ENCODE measurements around the gene CCDC158. TPM values are rescaled to one million over a fixed set of nuclear protein-coding genes. Genes with fewer than 3 reads are reported as not detected.

The CCDC158 gene
- total RNA-seq, 4 donors from 2014 or later = 1.2 to 2.6 (median 1.5) TPM

GRCh38 chr4:76383001-76383400 is 37.9 kb downstream of the CCDC158 start:
- no peak for ATAC-seq
- no peaks in the 10 kb centered on the region for H3K36me3 ChIP-seq
- no peaks in the 10 kb centered on the region for H3K9me3 ChIP-seq
- H3K4me3 ChIP-seq = no peak overlapping the region
- WGBS, 2 donors (ENCODE audit: low coverage in 1 of 2) = 93 to 94% methylated on average over 2 of the region's 2 CpGs
- TF ChIP-seq POLR2AphosphoS5 (IDR thresholded peaks at IDR 0.05) (no peak), CTCF (IDR thresholded peaks at IDR 0.05) (no peak), EP300 (IDR thresholded peaks at IDR 0.05) (no peak), POLR2A (IDR thresholded peaks at IDR 0.05) (no peak)
- H3K27ac ChIP-seq = no peak overlapping the region
- no peaks in the 10 kb centered on the region for H3K4me1 ChIP-seq
- no peaks in the 10 kb centered on the region for H3K27me3 ChIP-seq

GRCh38 chr4:76381986-76382385 is 39.0 kb downstream of the CCDC158 start:
- Histone ChIP-seq H3K4me3 (no peak overlapping the region), H3K4me1 (peaks cover 0 to 4% (median 0%) of the 10 kb centered on the region in 3 donors), H3K27ac (no peak overlapping the region), H3K9me3 (no peaks in the 10 kb centered on the region), H3K36me3 (no peaks in the 10 kb centered on the region), H3K27me3 (no peaks in the 10 kb centered on the region)
- WGBS, 2 donors (ENCODE audit: low coverage in 1 of 2) = 76 to 94% methylated on average over 3 of the region's 3 CpGs
- no peak for ATAC-seq
- no peak for TF ChIP-seq POLR2AphosphoS5 (IDR thresholded peaks at IDR 0.05)
- no peak for TF ChIP-seq CTCF (IDR thresholded peaks at IDR 0.05)
- no peak for TF ChIP-seq POLR2A (IDR thresholded peaks at IDR 0.05)
- no peak for TF ChIP-seq EP300 (IDR thresholded peaks at IDR 0.05)

GRCh38 chr4:76380561-76380960 is 40.4 kb downstream of the CCDC158 start:
- no peak for ATAC-seq
- TF ChIP-seq POLR2A (IDR thresholded peaks at IDR 0.05) (no peak), POLR2AphosphoS5 (IDR thresholded peaks at IDR 0.05) (no peak), CTCF (IDR thresholded peaks at IDR 0.05) (no peak), EP300 (IDR thresholded peaks at IDR 0.05) (no peak)

GRCh38 chr4:76377911-76378310 is 43.0 kb downstream of the CCDC158 start:
- peaks cover 0 to 4% (median 0%) of the 10 kb centered on the region in 3 donors for H3K4me1 ChIP-seq
- no peaks in the 10 kb centered on the region for H3K27me3 ChIP-seq
- no peak overlapping the region for H3K27ac ChIP-seq
- 25 to 35% methylated on average over 5 of the region's 5 CpGs for WGBS, 2 donors (ENCODE audit: low coverage in 1 of 2)
- H3K4me3 ChIP-seq = no peak overlapping the region
- TF ChIP-seq POLR2AphosphoS5 (IDR thresholded peaks at IDR 0.05) (no peak), CTCF (IDR thresholded peaks at IDR 0.05) (peak in 2 of 4 experiments; percentile 13 to 53)
- H3K9me3 ChIP-seq = no peaks in the 10 kb centered on the region
- no peaks in the 10 kb centered on the region for H3K36me3 ChIP-seq
- ATAC-seq = no peak

More at GRCh38 chr4:76380561-76380960, 40.4 kb downstream of the CCDC158 start:
- no peak overlapping the region for H3K27ac ChIP-seq
- 79 to 88% methylated on average over 2 of the region's 6 CpGs for WGBS, 2 donors (ENCODE audit: low coverage in 1 of 2)
- H3K4me1 ChIP-seq = peaks cover 0 to 4% (median 0%) of the 10 kb centered on the region in 3 donors
- no peaks in the 10 kb centered on the region for H3K9me3 ChIP-seq
- no peaks in the 10 kb centered on the region for H3K36me3 ChIP-seq
- no peaks in the 10 kb centered on the region for H3K27me3 ChIP-seq
- no peak overlapping the region for H3K4me3 ChIP-seq

GRCh38 chr4:76377481-76377901 is 43.5 kb downstream of the CCDC158 start:
- 56 to 61% methylated on average over 3 to 4 of the region's 4 CpGs for WGBS, 2 donors (ENCODE audit: low coverage in 1 of 2)
- Histone ChIP-seq H3K36me3 (no peaks in the 10 kb centered on the region), H3K4me1 (peaks cover 0 to 4% (median 0%) of the 10 kb centered on the region in 3 donors), H3K9me3 (no peaks in the 10 kb centered on the region), H3K27ac (no peak overlapping the region), H3K4me3 (no peak overlapping the region), H3K27me3 (no peaks in the 10 kb centered on the region)
- TF ChIP-seq EP300 (IDR thresholded peaks at IDR 0.05) = no peak
- no peak for TF ChIP-seq POLR2AphosphoS5 (IDR thresholded peaks at IDR 0.05)
- TF ChIP-seq CTCF (IDR thresholded peaks at IDR 0.05) = no peak
- no peak for ATAC-seq

Data from gastroesophageal sphincter (tissue), 4 donors.